ENCODE data around the gene C2orf81. TPM values are rescaled to one million over a fixed set of nuclear protein-coding genes. Genes with fewer than 3 reads are reported as not detected.
A peak's percentile ranks its signal among the peaks of the same experiment; 100 is the strongest.

C2orf81 gene
- total RNA-seq, 1 donor: 0.72 TPM

- Histone ChIP-seq H3K4me2 (ENCODE audit: insufficient read depth, low read length) (no peak overlapping the region), H4K20me1 (ENCODE audit: insufficient read depth, low read length) (peaks cover 7% of the 10 kb centered on the region), H3K9me3 (ENCODE audit: low read depth, low read length) (no peaks in the 10 kb centered on the region), H3K79me2 (ENCODE audit: insufficient read depth, low read length) (no peaks in the 10 kb centered on the region), H3K36me3 (ENCODE audit: insufficient read depth, low read length) (peaks cover 41% of the 10 kb centered on the region), H3K27me3 (ENCODE audit: insufficient read depth, low read length) (no peaks in the 10 kb centered on the region), H3K4me1 (ENCODE audit: insufficient read depth, low read length) (peaks cover under 1% of the 10 kb centered on the region), H3K4me3 (ENCODE audit: insufficient read depth, low read length) (no peak overlapping the region), H2AFZ (ENCODE audit: low read length) (no peak overlapping the region), H3K27ac (ENCODE audit: low read depth, low read length) (no peak overlapping the region)
- no peak for TF ChIP-seq CTCF (IDR thresholded peaks at IDR 0.05; ENCODE audit: extremely low read depth, low read depth, low read length)
- DNase-seq (ENCODE audit: insufficient read length, low spot score, missing footprints): peak; percentile 65
Observed at GRCh38 chr2:74429487-74430451, 8.3 kb upstream of the C2orf81 start.

- peaks cover 41% of the 10 kb centered on the region for H3K36me3 ChIP-seq (ENCODE audit: insufficient read depth, low read length)
- H3K79me2 ChIP-seq (ENCODE audit: insufficient read depth, low read length): no peaks in the 10 kb centered on the region
- no peak overlapping the region for H2AFZ ChIP-seq (ENCODE audit: low read length)
- H4K20me1 ChIP-seq (ENCODE audit: insufficient read depth, low read length): peaks cover 7% of the 10 kb centered on the region
- peak; percentile 82 for DNase-seq (ENCODE audit: insufficient read length, low spot score, missing footprints)
- H3K4me1 ChIP-seq (ENCODE audit: insufficient read depth, low read length): peaks cover 6% of the 10 kb centered on the region
- TF ChIP-seq CTCF (IDR thresholded peaks at IDR 0.05; ENCODE audit: extremely low read depth, low read depth, low read length): no peak
- no peaks in the 10 kb centered on the region for H3K9me3 ChIP-seq (ENCODE audit: low read depth, low read length)
- no peak overlapping the region for H3K4me3 ChIP-seq (ENCODE audit: insufficient read depth, low read length)
- no peak overlapping the region for H3K27ac ChIP-seq (ENCODE audit: low read depth, low read length)
- H3K27me3 ChIP-seq (ENCODE audit: insufficient read depth, low read length): no peaks in the 10 kb centered on the region
- no peak overlapping the region for H3K4me2 ChIP-seq (ENCODE audit: insufficient read depth, low read length)
Observed at GRCh38 chr2:74428675-74429074, 7.3 kb upstream of the C2orf81 start.

- Histone ChIP-seq H3K4me3 (ENCODE audit: insufficient read depth, low read length) (no peak overlapping the region), H3K27ac (ENCODE audit: low read depth, low read length) (no peak overlapping the region), H3K4me1 (ENCODE audit: insufficient read depth, low read length) (peaks cover 6% of the 10 kb centered on the region), H3K9me3 (ENCODE audit: low read depth, low read length) (no peaks in the 10 kb centered on the region), H4K20me1 (ENCODE audit: insufficient read depth, low read length) (peaks cover 7% of the 10 kb centered on the region), H2AFZ (ENCODE audit: low read length) (no peak overlapping the region), H3K36me3 (ENCODE audit: insufficient read depth, low read length) (peaks cover 41% of the 10 kb centered on the region), H3K4me2 (ENCODE audit: insufficient read depth, low read length) (no peak overlapping the region), H3K27me3 (ENCODE audit: insufficient read depth, low read length) (no peaks in the 10 kb centered on the region), H3K79me2 (ENCODE audit: insufficient read depth, low read length) (no peaks in the 10 kb centered on the region)
- TF ChIP-seq CTCF (IDR thresholded peaks at IDR 0.05; ENCODE audit: extremely low read depth, low read depth, low read length): no peak
- DNase-seq (ENCODE audit: insufficient read length, low spot score, missing footprints): peak; percentile 83
Observed at GRCh38 chr2:74427551-74427950, 6.1 kb upstream of the C2orf81 start.

- no peaks in the 10 kb centered on the region for H3K27me3 ChIP-seq (ENCODE audit: insufficient read depth, low read length)
- H3K9me3 ChIP-seq (ENCODE audit: low read depth, low read length): no peaks in the 10 kb centered on the region
- H3K27ac ChIP-seq (ENCODE audit: low read depth, low read length): no peak overlapping the region
Observed at GRCh38 chr2:74426181-74426758, 4.9 kb upstream of the C2orf81 start.

More at GRCh38 chr2:74426181-74426758, 4.9 kb upstream of the C2orf81 start:
- Histone ChIP-seq H3K4me3 (ENCODE audit: insufficient read depth, low read length) (no peak overlapping the region), H4K20me1 (ENCODE audit: insufficient read depth, low read length) (peaks cover 7% of the 10 kb centered on the region), H3K4me2 (ENCODE audit: insufficient read depth, low read length) (no peak overlapping the region), H2AFZ (ENCODE audit: low read length) (no peak overlapping the region), H3K79me2 (ENCODE audit: insufficient read depth, low read length) (no peaks in the 10 kb centered on the region), H3K36me3 (ENCODE audit: insufficient read depth, low read length) (peaks cover 37% of the 10 kb centered on the region), H3K4me1 (ENCODE audit: insufficient read depth, low read length) (peaks cover 10% of the 10 kb centered on the region)
- TF ChIP-seq CTCF (IDR thresholded peaks at IDR 0.05; ENCODE audit: extremely low read depth, low read depth, low read length): no peak
- DNase-seq (ENCODE audit: insufficient read length, low spot score, missing footprints): peak; percentile 73
